ENCODE measurements around the gene MAX.

Gene MAX

DNA sequence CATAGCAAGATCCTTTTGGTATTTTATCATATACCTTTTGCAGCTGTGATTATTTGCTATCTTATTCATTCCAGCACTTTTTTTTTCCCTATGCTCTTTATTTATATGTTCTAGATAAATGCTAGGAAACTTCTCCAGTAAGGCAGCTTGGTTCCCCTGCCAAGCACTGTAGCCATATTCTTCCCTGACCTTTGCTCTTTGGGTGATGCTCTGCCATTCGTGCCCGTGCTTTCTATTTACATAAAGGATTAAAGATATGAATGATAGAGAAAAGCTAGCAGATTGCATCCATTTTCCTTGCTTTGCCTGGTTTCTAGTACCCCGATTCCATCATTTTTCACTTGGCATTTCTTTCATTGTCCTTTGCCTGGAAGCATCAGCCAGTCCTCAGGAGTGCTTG lies 73.4 kb downstream of the MAX start:
- Histone ChIP-seq H2BK12ac (ENCODE audit: low read length) (no peak overlapping the region), H3K9me3 (ENCODE audit: insufficient read depth, low read depth, low read length) (no peaks in the 10 kb centered on the region), H4K91ac (ENCODE audit: low read depth, low read length) (no peak overlapping the region), H3K9ac (ENCODE audit: low read length) (no peak overlapping the region), H3K14ac (ENCODE audit: low read length) (no peak overlapping the region), H2AFZ (ENCODE audit: insufficient read depth, low read length, poor library complexity) (no peak overlapping the region), H3K23ac (ENCODE audit: low read length) (no peak overlapping the region), H4K12ac (ENCODE audit: low read depth, low read length) (no peak overlapping the region), H2AK5ac (ENCODE audit: low read length) (no peak overlapping the region), H3K79me2 (ENCODE audit: control insufficient read depth, insufficient read depth, low read length, poor library complexity) (no peaks in the 10 kb centered on the region), H3K4me1 (ENCODE audit: control insufficient read depth in 1 of 2, insufficient read depth in 2 of 2, low read length in 2 of 2) (no peaks in the 10 kb centered on the region), H4K8ac (ENCODE audit: low read depth, low read length) (no peak overlapping the region), H3K18ac (ENCODE audit: low read length) (no peak overlapping the region), H3K27me3 (ENCODE audit: insufficient read depth, low read length) (no peaks in the 10 kb centered on the region), H3K27ac (ENCODE audit: low read depth, low read length) (no peak overlapping the region), H3K79me1 (ENCODE audit: low read length) (no peaks in the 10 kb centered on the region), H3K4me2 (ENCODE audit: low read length) (no peak overlapping the region), H3K36me3 (ENCODE audit: control insufficient read depth in 1 of 2, insufficient read depth in 2 of 2, low read length in 2 of 2) (peaks cover 11 to 14% of the 10 kb centered on the region in 2 experiments), H3K4me3 (ENCODE audit: low read depth, low read length) (no peak overlapping the region), H2BK5ac (ENCODE audit: low read depth, low read length, poor library complexity) (no peak overlapping the region), H2BK120ac (ENCODE audit: insufficient read depth, low read length, poor library complexity) (no peak overlapping the region), H3K4ac (ENCODE audit: low read depth, low read length) (no peak overlapping the region)
- WGBS (ENCODE audit: extremely low coverage, insufficient coverage, insufficient read length), result no CpG with 5 or more reads among the region's 3 CpGs
- DNase-seq, result no peak

GRCh38 chr14:65027127-65027799 lies 75.1 kb downstream of the MAX start:
- no peak for DNase-seq
- no peaks in the 10 kb centered on the region for H3K79me1 ChIP-seq (ENCODE audit: low read length)
- H3K23ac ChIP-seq (ENCODE audit: low read length), result no peak overlapping the region
- H4K8ac ChIP-seq (ENCODE audit: low read depth, low read length), result no peak overlapping the region
- H4K91ac ChIP-seq (ENCODE audit: low read depth, low read length), result no peak overlapping the region
- no peak overlapping the region for H2BK120ac ChIP-seq (ENCODE audit: insufficient read depth, low read length, poor library complexity)
- H3K36me3 ChIP-seq (ENCODE audit: control insufficient read depth in 1 of 2, insufficient read depth in 2 of 2, low read length in 2 of 2), result peaks cover 8 to 11% of the 10 kb centered on the region in 2 experiments
- H3K4ac ChIP-seq (ENCODE audit: low read depth, low read length), result no peak overlapping the region
- no peak overlapping the region for H3K14ac ChIP-seq (ENCODE audit: low read length)
- H3K4me2 ChIP-seq (ENCODE audit: low read length), result no peak overlapping the region
- no peaks in the 10 kb centered on the region for H3K4me1 ChIP-seq (ENCODE audit: control insufficient read depth in 1 of 2, insufficient read depth in 2 of 2, low read length in 2 of 2)
- no peak overlapping the region for H2BK5ac ChIP-seq (ENCODE audit: low read depth, low read length, poor library complexity)
- no CpG with 5 or more reads among the region's 11 CpGs for WGBS (ENCODE audit: extremely low coverage, insufficient coverage, insufficient read length)
- no peak overlapping the region for H3K27ac ChIP-seq (ENCODE audit: low read depth, low read length)
- H2AK5ac ChIP-seq (ENCODE audit: low read length), result no peak overlapping the region
- H3K9ac ChIP-seq (ENCODE audit: low read length), result no peak overlapping the region
- no peak overlapping the region for H2AFZ ChIP-seq (ENCODE audit: insufficient read depth, low read length, poor library complexity)
- H3K4me3 ChIP-seq (ENCODE audit: low read depth, low read length), result no peak overlapping the region
- no peaks in the 10 kb centered on the region for H3K79me2 ChIP-seq (ENCODE audit: control insufficient read depth, insufficient read depth, low read length, poor library complexity)
- no peak overlapping the region for H3K18ac ChIP-seq (ENCODE audit: low read length)
- no peak overlapping the region for H2BK12ac ChIP-seq (ENCODE audit: low read length)
- no peaks in the 10 kb centered on the region for H3K9me3 ChIP-seq (ENCODE audit: insufficient read depth, low read depth, low read length)
- H3K27me3 ChIP-seq (ENCODE audit: insufficient read depth, low read length), result no peaks in the 10 kb centered on the region
- no peak overlapping the region for H4K12ac ChIP-seq (ENCODE audit: low read depth, low read length)

DNA sequence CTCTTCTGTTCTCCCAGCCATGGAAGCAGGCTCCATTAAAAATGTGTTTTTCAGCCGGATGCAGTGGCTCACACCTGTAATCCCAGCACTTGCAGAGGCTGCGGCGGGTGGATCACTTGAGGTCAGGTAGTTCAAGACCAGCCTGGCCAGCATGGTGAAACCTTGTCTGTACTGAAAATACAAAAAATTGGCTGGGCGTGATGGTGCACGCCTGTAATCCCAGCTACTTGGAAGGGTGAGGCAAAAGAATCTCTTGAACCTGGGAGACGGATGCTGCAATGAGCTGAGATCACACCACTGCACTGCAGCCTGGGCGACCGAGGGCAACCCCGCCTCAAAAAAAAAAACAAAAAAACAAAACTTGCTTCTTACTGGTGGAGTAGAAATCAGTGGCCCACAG lies 75.8 kb downstream of the MAX start:
- no peak overlapping the region for H4K12ac ChIP-seq (ENCODE audit: low read depth, low read length)
- H2BK120ac ChIP-seq (ENCODE audit: insufficient read depth, low read length, poor library complexity), result no peak overlapping the region
- H3K4me2 ChIP-seq (ENCODE audit: low read length), result no peak overlapping the region
- H3K9ac ChIP-seq (ENCODE audit: low read length), result no peak overlapping the region
- no peaks in the 10 kb centered on the region for H3K27me3 ChIP-seq (ENCODE audit: insufficient read depth, low read length)
- H3K4ac ChIP-seq (ENCODE audit: low read depth, low read length), result no peak overlapping the region
- no peaks in the 10 kb centered on the region for H3K79me2 ChIP-seq (ENCODE audit: control insufficient read depth, insufficient read depth, low read length, poor library complexity)
- no peak overlapping the region for H2BK5ac ChIP-seq (ENCODE audit: low read depth, low read length, poor library complexity)
- H2BK12ac ChIP-seq (ENCODE audit: low read length), result no peak overlapping the region
- no peak overlapping the region for H3K27ac ChIP-seq (ENCODE audit: low read depth, low read length)
- no peaks in the 10 kb centered on the region for H3K4me1 ChIP-seq (ENCODE audit: control insufficient read depth in 1 of 2, insufficient read depth in 2 of 2, low read length in 2 of 2)
- no peaks in the 10 kb centered on the region for H3K9me3 ChIP-seq (ENCODE audit: insufficient read depth, low read depth, low read length)
- no peak overlapping the region for H2AK5ac ChIP-seq (ENCODE audit: low read length)
- H3K36me3 ChIP-seq (ENCODE audit: control insufficient read depth in 1 of 2, insufficient read depth in 2 of 2, low read length in 2 of 2), result peaks cover 7 to 9% of the 10 kb centered on the region in 2 experiments
- no peak overlapping the region for H4K8ac ChIP-seq (ENCODE audit: low read depth, low read length)
- no peak overlapping the region for H3K4me3 ChIP-seq (ENCODE audit: low read depth, low read length)
- H3K23ac ChIP-seq (ENCODE audit: low read length), result no peak overlapping the region
- H3K79me1 ChIP-seq (ENCODE audit: low read length), result no peaks in the 10 kb centered on the region
- H2AFZ ChIP-seq (ENCODE audit: insufficient read depth, low read length, poor library complexity), result no peak overlapping the region
- no peak overlapping the region for H4K91ac ChIP-seq (ENCODE audit: low read depth, low read length)
- no CpG with 5 or more reads among the region's 9 CpGs for WGBS (ENCODE audit: extremely low coverage, insufficient coverage, insufficient read length)
- DNase-seq, result no peak
- H3K18ac ChIP-seq (ENCODE audit: low read length), result no peak overlapping the region
- H3K14ac ChIP-seq (ENCODE audit: low read length), result no peak overlapping the region

GRCh38 chr14:65025818-65026217 lies 76.5 kb downstream of the MAX start:
- Histone ChIP-seq H4K12ac (ENCODE audit: low read depth, low read length) (no peak overlapping the region), H3K4me1 (ENCODE audit: control insufficient read depth in 1 of 2, insufficient read depth in 2 of 2, low read length in 2 of 2) (no peaks in the 10 kb centered on the region), H4K91ac (ENCODE audit: low read depth, low read length) (no peak overlapping the region), H3K14ac (ENCODE audit: low read length) (no peak overlapping the region), H3K27me3 (ENCODE audit: insufficient read depth, low read length) (no peaks in the 10 kb centered on the region), H3K36me3 (ENCODE audit: control insufficient read depth in 1 of 2, insufficient read depth in 2 of 2, low read length in 2 of 2) (peaks cover 7 to 9% of the 10 kb centered on the region in 2 experiments), H3K9ac (ENCODE audit: low read length) (no peak overlapping the region), H3K18ac (ENCODE audit: low read length) (no peak overlapping the region), H3K4me2 (ENCODE audit: low read length) (no peak overlapping the region), H3K79me1 (ENCODE audit: low read length) (no peaks in the 10 kb centered on the region), H2AK5ac (ENCODE audit: low read length) (no peak overlapping the region), H3K23ac (ENCODE audit: low read length) (no peak overlapping the region), H2BK12ac (ENCODE audit: low read length) (no peak overlapping the region), H2BK120ac (ENCODE audit: insufficient read depth, low read length, poor library complexity) (no peak overlapping the region), H4K8ac (ENCODE audit: low read depth, low read length) (no peak overlapping the region), H3K4ac (ENCODE audit: low read depth, low read length) (no peak overlapping the region), H3K4me3 (ENCODE audit: low read depth, low read length) (no peak overlapping the region), H3K79me2 (ENCODE audit: control insufficient read depth, insufficient read depth, low read length, poor library complexity) (no peaks in the 10 kb centered on the region), H3K27ac (ENCODE audit: low read depth, low read length) (no peak overlapping the region), H2AFZ (ENCODE audit: insufficient read depth, low read length, poor library complexity) (no peak overlapping the region), H2BK5ac (ENCODE audit: low read depth, low read length, poor library complexity) (no peak overlapping the region), H3K9me3 (ENCODE audit: insufficient read depth, low read depth, low read length) (no peaks in the 10 kb centered on the region)
- no peak for DNase-seq
- WGBS (ENCODE audit: extremely low coverage, insufficient coverage, insufficient read length), result no CpG with 5 or more reads among the region's 6 CpGs

All from trophoblast cell (in vitro differentiated cells and primary cell).